T-helper 2 cell treated with Interferon-gamma antibody and Interleukin-4, amounts not matched to agents 5 μg/mL and 100 μg/mL, for 36 hours (primary cell): Measurements from ENCODE around the gene PPP6R2.
"Not testable (repeated sequence)": the region's sequence is repeated elsewhere in the genome, so short reads cannot be mapped to it uniquely, and the experiment has no call there.

Experiments
- DNase-seq: peaks from one replicate; pipeline ENCODE4 v3.0.0; 2021; ENCODE audit warnings: low spot score
- H3K27ac Mint-ChIP-seq: one replicate; pipeline ENCODE4 v1.8.0; 2021; ENCODE audit warnings: mild to moderate bottlenecking, mixed read lengths
- H3K27me3 Mint-ChIP-seq: one replicate; pipeline ENCODE4 v1.8.0; 2021; ENCODE audit warnings: low read depth, mixed read lengths
- H3K36me3 Mint-ChIP-seq: one replicate; pipeline ENCODE4 v1.8.0; 2021; ENCODE audit warnings: low read depth, mixed read lengths
- H3K4me1 Mint-ChIP-seq: one replicate; pipeline ENCODE4 v1.8.0; 2021; ENCODE audit warnings: low read depth, mixed read lengths
- H3K4me3 Mint-ChIP-seq: one replicate; pipeline ENCODE4 v1.8.0; 2022; ENCODE audit warnings: mild to moderate bottlenecking, moderate library complexity, mixed read lengths
- H3K9me3 Mint-ChIP-seq: one replicate; pipeline ENCODE4 v1.8.0; 2021; ENCODE audit warnings: mixed read lengths

Gene PPP6R2

GRCh38 chr22:50318356-50318697, 24.8 kb upstream of the PPP6R2 start:
- Mint-ChIP-seq H3K27ac (no peak overlapping the region), H3K27me3 (no peaks in the 10 kb centered on the region), H3K4me1 (peaks cover 8% of the 10 kb centered on the region), H3K9me3 (no peaks in the 10 kb centered on the region), H3K36me3 (no peaks in the 10 kb centered on the region), H3K4me3 (no peak overlapping the region)
- no peak for DNase-seq

GRCh38 chr22:50318698-50319411, 24.3 kb upstream of the PPP6R2 start:
- H3K27ac Mint-ChIP-seq, result no peak overlapping the region
- H3K36me3 Mint-ChIP-seq, result no peaks in the 10 kb centered on the region
- H3K4me3 Mint-ChIP-seq, result no peak overlapping the region
- peaks cover 8% of the 10 kb centered on the region for H3K4me1 Mint-ChIP-seq
- DNase-seq, result no peak
- H3K9me3 Mint-ChIP-seq, result no peaks in the 10 kb centered on the region
- H3K27me3 Mint-ChIP-seq, result no peaks in the 10 kb centered on the region

- Mint-ChIP-seq H3K4me1 (peaks cover 5% of the 10 kb centered on the region), H3K36me3 (no peaks in the 10 kb centered on the region), H3K9me3 (no peaks in the 10 kb centered on the region), H3K4me3 (no peak overlapping the region), H3K27ac (no peak overlapping the region), H3K27me3 (no peaks in the 10 kb centered on the region)
- no peak for DNase-seq
Measured at GRCh38 chr22:50319503-50319951, 23.6 kb upstream of the PPP6R2 start.

GRCh38 chr22:50320116-50320515, 23.0 kb upstream of the PPP6R2 start:
- Mint-ChIP-seq H3K36me3 (no peaks in the 10 kb centered on the region), H3K27ac (no peak overlapping the region), H3K4me1 (peaks cover 5% of the 10 kb centered on the region), H3K9me3 (no peaks in the 10 kb centered on the region), H3K27me3 (peaks cover 6% of the 10 kb centered on the region), H3K4me3 (no peak overlapping the region)
- no peak for DNase-seq

GRCh38 chr22:50320671-50321325, 22.3 kb upstream of the PPP6R2 start:
- Mint-ChIP-seq H3K27ac (no peak overlapping the region), H3K9me3 (no peaks in the 10 kb centered on the region), H3K4me1 (peaks cover 1% of the 10 kb centered on the region), H3K36me3 (no peaks in the 10 kb centered on the region), H3K27me3 (peaks cover 11% of the 10 kb centered on the region), H3K4me3 (no peak overlapping the region)
- no peak for DNase-seq

GRCh38 chr22:50322382-50323104, 20.6 kb upstream of the PPP6R2 start:
- H3K27me3 Mint-ChIP-seq, result peaks cover 16% of the 10 kb centered on the region
- H3K27ac Mint-ChIP-seq, H3K36me3 Mint-ChIP-seq: not testable (repeated sequence)

GRCh38 chr22:50323900-50324299, 19.2 kb upstream of the PPP6R2 start:
- Mint-ChIP-seq H3K4me1 (peaks cover 5% of the 10 kb centered on the region), H3K27me3 (peaks cover 16% of the 10 kb centered on the region), H3K4me3 (no peak overlapping the region), H3K36me3 (no peaks in the 10 kb centered on the region), H3K27ac (no peak overlapping the region), H3K9me3 (no peaks in the 10 kb centered on the region)
- DNase-seq, result no peak

More at GRCh38 chr22:50322382-50323104, 20.6 kb upstream of the PPP6R2 start:
- H3K4me3 Mint-ChIP-seq, H3K4me1 Mint-ChIP-seq, H3K9me3 Mint-ChIP-seq, DNase-seq: not testable (repeated sequence)

GRCh38 chr22:50325444-50326224, 17.5 kb upstream of the PPP6R2 start:
- no peak for DNase-seq
- no peaks in the 10 kb centered on the region for H3K36me3 Mint-ChIP-seq
- H3K4me3 Mint-ChIP-seq, result peak overlapping the region; percentile 84
- H3K27ac Mint-ChIP-seq, result no peak overlapping the region
- H3K9me3 Mint-ChIP-seq, result no peaks in the 10 kb centered on the region
- H3K27me3 Mint-ChIP-seq, result peaks cover 16% of the 10 kb centered on the region
- H3K4me1 Mint-ChIP-seq, result peaks cover 5% of the 10 kb centered on the region

- H3K27me3 Mint-ChIP-seq, result peaks cover 20% of the 10 kb centered on the region
- no peaks in the 10 kb centered on the region for H3K9me3 Mint-ChIP-seq
- peaks cover 5% of the 10 kb centered on the region for H3K4me1 Mint-ChIP-seq
- peak overlapping the region; percentile 84 for H3K4me3 Mint-ChIP-seq
- no peak for DNase-seq
- H3K27ac Mint-ChIP-seq, result peak overlapping the region; percentile 70
- H3K36me3 Mint-ChIP-seq, result no peaks in the 10 kb centered on the region
Measured at GRCh38 chr22:50326225-50326955, 16.7 kb upstream of the PPP6R2 start.

GRCh38 chr22:50326956-50327710, 16.0 kb upstream of the PPP6R2 start, which contains the start of gene DENND6B:
Gene DENND6B, minus strand, starts transcription at chr22:50327012. Its CDS starts 24 bp downstream, at chr22:50326988.
- Mint-ChIP-seq H3K4me1 (peaks cover 5% of the 10 kb centered on the region), H3K27ac (peak within 1 kb of the TSS; percentile 84), H3K36me3 (no peaks in the 10 kb centered on the region), H3K9me3 (no peaks in the 10 kb centered on the region), H3K4me3 (peak within 1 kb of the TSS; percentile 84), H3K27me3 (peaks cover 20% of the 10 kb centered on the region)
- peak; percentile 82 for DNase-seq

- Mint-ChIP-seq H3K4me1 (peaks cover 5% of the 10 kb centered on the region), H3K36me3 (no peaks in the 10 kb centered on the region), H3K9me3 (no peaks in the 10 kb centered on the region), H3K4me3 (peak overlapping the region; percentile 83), H3K27ac (peak overlapping the region; percentile 84), H3K27me3 (peaks cover 20% of the 10 kb centered on the region)
- no peak for DNase-seq
Measured at GRCh38 chr22:50327711-50328019, 15.5 kb upstream of the PPP6R2 start.

- no peak for DNase-seq
- Mint-ChIP-seq H3K4me1 (peaks cover 5% of the 10 kb centered on the region), H3K36me3 (no peaks in the 10 kb centered on the region), H3K27ac (no peak overlapping the region), H3K9me3 (no peaks in the 10 kb centered on the region), H3K4me3 (no peak overlapping the region), H3K27me3 (peaks cover 20% of the 10 kb centered on the region)
Measured at GRCh38 chr22:50329236-50329635, 13.9 kb upstream of the PPP6R2 start.

GRCh38 chr22:50334433-50334832, 8.7 kb upstream of the PPP6R2 start:
- not testable (repeated sequence) for H3K27me3 Mint-ChIP-seq, H3K36me3 Mint-ChIP-seq, H3K9me3 Mint-ChIP-seq

More at GRCh38 chr22:50334433-50334832, 8.7 kb upstream of the PPP6R2 start:
- not testable (repeated sequence) for H3K4me1 Mint-ChIP-seq, H3K4me3 Mint-ChIP-seq, DNase-seq, H3K27ac Mint-ChIP-seq
